Measurements from ENCODE around the gene MBD1. TPM values are rescaled to one million over a fixed set of nuclear protein-coding genes. Genes with fewer than 3 reads are reported as not detected.

The MBD1 gene
- total and polyA plus RNA-seq, 10 of the 15 experiments (the other 5 are each of a cell fraction or from before 2014, with no cell fraction given): 8.4 to 97.7 (median 59.9) TPM

DNA sequence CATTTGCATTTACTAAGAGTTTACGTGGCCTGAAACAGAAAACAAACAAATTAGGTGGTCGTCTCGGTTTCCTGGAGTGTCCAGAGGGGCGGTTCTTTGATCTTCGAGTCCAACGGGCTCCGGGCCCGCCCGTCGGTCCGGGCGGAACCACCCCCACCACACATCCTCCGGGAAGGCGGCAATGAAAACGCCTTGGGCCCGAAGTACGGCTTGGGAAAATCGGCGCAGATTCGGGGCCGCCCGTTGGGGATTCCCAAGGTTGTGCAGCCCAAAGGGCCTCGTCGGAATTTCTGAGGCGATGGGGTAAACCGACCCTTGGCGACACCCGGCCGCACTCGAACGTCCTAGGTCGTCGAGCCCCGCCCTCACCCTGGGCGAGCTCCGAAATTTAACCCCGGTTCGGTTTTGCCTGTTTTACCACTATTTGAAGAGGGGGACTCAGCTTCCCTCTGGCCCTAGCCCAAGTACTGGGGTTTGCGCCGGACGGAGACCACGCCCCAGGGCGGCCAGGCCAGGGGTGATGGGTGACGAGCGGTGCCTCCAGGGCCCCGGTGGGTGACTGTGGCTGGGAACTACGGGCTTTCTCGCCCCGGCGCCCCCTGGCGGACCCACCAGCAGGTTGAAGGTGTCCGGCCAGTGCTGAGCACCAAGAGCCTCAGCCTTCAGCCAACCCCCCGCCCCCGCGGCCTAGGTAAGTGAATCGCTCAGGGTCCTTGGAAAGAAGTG is 13.1 kb downstream of the MBD1 start (continued):
- peak; percentile 86 for TF ChIP-seq GATAD2B (conservative IDR thresholded peaks at IDR 0.05; ENCODE audit: low read depth)
- TF ChIP-seq, protein P1, sequence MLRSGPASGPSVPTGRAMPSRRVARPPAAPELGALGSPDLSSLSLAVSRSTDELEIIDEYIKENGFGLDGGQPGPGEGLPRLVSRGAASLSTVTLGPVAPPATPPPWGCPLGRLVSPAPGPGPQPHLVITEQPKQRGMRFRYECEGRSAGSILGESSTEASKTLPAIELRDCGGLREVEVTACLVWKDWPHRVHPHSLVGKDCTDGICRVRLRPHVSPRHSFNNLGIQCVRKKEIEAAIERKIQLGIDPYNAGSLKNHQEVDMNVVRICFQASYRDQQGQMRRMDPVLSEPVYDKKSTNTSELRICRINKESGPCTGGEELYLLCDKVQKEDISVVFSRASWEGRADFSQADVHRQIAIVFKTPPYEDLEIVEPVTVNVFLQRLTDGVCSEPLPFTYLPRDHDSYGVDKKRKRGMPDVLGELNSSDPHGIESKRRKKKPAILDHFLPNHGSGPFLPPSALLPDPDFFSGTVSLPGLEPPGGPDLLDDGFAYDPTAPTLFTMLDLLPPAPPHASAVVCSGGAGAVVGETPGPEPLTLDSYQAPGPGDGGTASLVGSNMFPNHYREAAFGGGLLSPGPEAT (IDR thresholded peaks at IDR 0.05; ENCODE audit: low read depth): peak; percentile 65; the same call in 1 of the 2 replicates
- TF ChIP-seq LARP7 (IDR thresholded peaks at IDR 0.05): peak; percentile 69; the same call in 1 of the 2 replicates
- no peak for TF ChIP-seq BMI1 (IDR thresholded peaks at IDR 0.05; ENCODE audit: borderline replicate concordance)
- TF ChIP-seq NBN (IDR thresholded peaks at IDR 0.05): peak; percentile 80
- TF ChIP-seq RAD51 (IDR thresholded peaks at IDR 0.05): no peak
- TF ChIP-seq POLR2A (IDR thresholded peaks at IDR 0.05; ENCODE audit: low read depth, low read length): peak; percentile 75
- TF ChIP-seq MYC (IDR thresholded peaks at IDR 0.05; ENCODE audit: insufficient read depth, insufficient read length, insufficient replicate concordance, low read length, severe bottlenecking): no peak
- TF ChIP-seq POLR2AphosphoS2 (IDR thresholded peaks at IDR 0.05; ENCODE audit: low read depth, low read length): no peak
- no peak for TF ChIP-seq ZNF24 (IDR thresholded peaks at IDR 0.05)
- TF ChIP-seq, protein P2, sequence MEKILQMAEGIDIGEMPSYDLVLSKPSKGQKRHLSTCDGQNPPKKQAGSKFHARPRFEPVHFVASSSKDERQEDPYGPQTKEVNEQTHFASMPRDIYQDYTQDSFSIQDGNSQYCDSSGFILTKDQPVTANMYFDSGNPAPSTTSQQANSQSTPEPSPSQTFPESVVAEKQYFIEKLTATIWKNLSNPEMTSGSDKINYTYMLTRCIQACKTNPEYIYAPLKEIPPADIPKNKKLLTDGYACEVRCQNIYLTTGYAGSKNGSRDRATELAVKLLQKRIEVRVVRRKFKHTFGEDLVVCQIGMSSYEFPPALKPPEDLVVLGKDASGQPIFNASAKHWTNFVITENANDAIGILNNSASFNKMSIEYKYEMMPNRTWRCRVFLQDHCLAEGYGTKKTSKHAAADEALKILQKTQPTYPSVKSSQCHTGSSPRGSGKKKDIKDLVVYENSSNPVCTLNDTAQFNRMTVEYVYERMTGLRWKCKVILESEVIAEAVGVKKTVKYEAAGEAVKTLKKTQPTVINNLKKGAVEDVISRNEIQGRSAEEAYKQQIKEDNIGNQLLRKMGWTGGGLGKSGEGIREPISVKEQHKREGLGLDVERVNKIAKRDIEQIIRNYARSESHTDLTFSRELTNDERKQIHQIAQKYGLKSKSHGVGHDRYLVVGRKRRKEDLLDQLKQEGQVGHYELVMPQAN (conservative IDR thresholded peaks at IDR 0.05): no peak
- no peak for TF ChIP-seq WRNIP1 (IDR thresholded peaks at IDR 0.05; ENCODE audit: borderline replicate concordance, low read depth, low read length)

Data from GM12878 (cell line).